Measurements from ENCODE around the gene IFNAR2.
"Not testable (repeated sequence)": the region's sequence is repeated elsewhere in the genome, so short reads cannot be mapped to it uniquely, and the experiment has no call there.

The IFNAR2 gene

DNA sequence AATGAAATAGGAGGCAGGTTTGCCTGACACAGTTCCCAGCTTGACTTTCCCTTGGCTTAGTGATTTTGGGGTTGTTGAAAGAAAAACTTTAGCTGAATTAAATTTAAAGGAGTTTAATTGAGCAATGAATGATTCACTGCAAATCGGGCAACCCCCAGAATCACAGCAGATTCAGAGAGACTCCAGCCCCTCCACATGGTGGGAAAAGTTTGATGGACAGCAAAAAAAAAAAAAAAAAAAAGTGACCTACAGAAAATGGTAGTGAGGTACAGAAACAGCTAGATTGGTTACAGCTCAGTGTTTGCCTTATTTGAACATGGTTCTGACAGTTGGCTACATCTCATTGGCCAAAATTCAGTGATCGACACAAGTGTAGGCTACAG, 12.6 kb upstream of the IFNAR2 start:
- no peak for DNase-seq

DNA sequence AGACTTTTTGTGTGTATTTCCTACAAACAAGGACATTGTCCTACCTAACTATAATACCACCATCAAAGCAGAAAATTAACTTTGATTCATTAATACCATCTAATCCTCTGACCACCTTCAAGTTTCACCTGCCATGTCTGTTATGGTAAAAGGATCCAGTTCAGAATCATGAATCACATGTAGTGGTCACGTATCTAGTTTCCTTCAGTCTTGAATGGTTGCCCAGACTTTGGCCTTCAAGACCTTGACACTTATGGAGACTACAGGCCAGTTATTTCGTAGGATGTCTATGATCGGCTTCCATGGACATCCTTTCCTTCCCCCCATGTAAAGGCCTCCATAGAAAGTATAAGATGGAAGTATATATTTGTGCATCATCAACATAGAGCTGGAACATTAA, 10.4 kb upstream of the IFNAR2 start:
- no peak for DNase-seq

DNA sequence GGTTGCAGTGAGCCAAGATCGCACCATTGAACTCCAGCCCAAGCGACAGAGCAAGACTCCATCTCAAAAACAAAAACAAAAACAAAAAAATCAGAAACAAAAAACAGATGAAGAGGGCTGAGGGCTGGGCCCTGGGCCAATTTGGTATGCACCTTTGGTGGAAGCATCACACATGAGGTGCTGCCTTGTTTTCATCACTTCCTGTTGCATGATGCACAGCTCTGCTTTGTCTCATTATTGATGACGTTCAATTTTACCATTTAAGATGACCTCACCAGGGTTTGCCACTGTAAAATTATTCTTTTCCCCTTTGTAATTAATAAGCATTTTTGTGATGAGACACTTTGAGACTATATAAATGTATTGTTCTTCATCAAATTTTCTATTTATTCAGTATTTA, 9.8 kb upstream of the IFNAR2 start:
- no peak for DNase-seq

DNA sequence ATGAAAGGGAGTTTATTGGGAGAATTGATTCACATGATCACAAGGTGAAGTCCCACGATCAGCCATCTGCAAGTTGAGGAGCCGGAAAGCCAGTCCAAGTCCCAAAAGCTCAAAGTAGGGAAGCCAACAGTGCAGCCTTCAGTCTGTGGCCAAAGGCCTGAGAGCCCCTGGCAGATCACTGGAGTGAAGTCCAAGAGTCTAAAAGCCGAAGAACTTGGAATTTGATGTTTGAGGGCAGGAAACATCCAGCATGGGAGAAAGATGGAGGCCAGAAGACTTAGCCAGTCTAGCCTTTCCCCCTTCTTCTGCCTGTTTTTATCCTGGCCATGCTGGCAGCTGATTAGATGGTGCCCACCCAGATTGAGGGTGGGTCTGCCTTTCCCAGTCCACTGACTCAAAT, 4.4 kb upstream of the IFNAR2 start:
- not testable (repeated sequence) for DNase-seq

DNA sequence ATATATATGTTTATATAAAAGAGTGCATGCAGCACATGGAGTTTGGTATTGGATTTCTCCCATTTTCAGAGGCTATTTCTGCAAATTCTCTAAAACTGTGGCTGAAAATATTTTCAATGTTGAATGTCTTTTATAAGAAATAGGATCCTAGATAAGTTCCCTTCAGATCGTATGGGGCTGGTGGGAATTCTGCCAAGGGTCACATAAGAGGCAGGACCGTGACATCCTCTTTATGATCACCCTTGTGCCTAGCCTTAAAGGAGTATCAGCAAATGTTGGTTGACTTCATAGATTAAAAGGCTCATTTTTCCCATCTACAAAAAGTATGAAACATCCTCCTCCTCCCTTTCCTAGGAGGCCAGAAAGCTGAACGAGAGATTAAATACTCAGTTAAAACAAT, 1.3 kb upstream of the IFNAR2 start:
- DNase-seq: no peak

DNA sequence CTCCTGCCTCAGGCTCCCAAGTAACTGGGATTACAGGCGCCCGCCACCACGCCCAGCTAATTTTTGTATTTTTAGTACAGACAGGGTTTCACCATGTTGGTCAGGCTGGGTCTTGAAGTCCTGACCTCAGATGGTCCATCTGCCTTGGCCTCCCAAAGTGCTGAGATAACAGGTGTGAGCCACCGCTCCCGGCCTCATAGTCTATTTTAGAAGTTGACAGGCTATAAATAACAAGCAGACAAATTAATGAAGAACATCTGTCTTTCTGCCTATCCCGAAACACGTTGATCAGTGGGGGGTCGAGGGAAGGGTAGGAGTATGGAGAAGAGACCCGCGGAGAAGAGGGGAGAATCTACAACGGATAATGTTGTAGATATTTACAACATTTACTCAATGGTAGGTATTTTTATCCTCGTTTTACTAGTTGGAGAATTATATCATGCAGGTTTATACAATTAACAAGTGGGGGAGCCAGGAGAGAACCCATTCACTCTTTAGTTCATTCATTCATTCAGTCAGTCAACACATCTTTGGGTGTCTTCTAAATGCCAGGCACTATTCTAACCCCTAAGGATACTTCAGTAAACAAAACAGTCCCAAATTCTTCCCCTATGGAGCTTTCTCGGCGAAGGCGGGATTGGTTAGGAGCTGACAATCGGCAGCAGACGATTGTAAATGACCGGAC, 497 bp upstream of the IFNAR2 start:
- DNase-seq: peak; percentile 64

DNA sequence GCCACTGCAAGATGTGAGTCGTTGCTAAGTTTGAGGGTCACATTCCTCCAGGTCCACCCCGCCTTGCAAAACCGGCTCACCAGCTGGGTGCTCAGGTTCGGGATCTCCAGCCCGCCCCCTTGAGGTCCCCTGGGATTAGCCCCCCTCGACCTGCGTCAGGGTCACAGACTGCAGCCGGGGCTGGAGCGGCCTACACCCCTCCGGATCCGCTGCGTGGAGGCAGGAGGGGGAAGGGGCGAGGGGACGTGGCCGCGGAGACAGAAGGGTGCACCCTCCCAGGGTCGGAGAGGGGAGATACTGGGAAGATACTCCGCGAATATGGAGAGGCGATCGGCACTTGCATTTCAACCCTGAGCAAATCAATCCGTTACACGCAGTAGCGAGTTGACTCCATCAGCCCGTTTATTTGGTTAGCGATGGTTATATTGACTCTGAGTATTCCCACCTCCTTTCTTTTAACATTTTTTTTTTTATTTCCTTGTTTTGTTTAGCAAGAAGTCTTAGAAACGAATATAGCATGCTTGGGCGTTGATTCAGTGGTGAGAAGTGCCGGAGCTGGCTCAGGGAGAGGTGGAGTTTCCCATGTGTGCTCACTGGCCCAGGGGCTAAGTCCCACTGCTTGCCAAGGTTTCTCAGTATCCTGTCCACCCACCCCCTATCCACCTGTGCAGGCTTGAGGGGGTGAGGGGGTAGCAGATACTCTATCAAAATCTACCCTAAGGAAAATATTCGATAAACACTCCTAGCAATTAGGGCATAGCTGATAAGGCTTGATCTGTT, 997 bp downstream of the IFNAR2 start:
- no peak for DNase-seq

DNA sequence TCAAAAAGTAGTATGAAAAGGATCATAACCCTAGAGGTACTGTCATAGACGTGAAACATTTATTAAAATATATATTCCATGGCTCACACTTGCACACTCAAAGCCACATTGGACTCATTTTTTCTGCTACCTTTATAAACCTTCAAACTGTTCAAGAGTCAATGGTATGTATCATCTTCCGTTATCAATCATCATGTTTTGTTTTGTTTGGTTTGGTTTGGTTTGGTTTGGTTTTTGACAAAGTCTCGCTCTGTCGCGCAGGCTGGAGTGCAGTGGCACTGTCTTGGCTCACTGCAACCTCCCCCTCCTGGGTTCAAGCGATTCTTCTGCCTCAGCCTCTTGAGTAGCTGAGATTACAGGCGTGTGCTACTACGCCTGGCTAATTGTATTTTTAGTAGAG, 1.8 kb downstream of the IFNAR2 start:
- no peak for DNase-seq

DNA sequence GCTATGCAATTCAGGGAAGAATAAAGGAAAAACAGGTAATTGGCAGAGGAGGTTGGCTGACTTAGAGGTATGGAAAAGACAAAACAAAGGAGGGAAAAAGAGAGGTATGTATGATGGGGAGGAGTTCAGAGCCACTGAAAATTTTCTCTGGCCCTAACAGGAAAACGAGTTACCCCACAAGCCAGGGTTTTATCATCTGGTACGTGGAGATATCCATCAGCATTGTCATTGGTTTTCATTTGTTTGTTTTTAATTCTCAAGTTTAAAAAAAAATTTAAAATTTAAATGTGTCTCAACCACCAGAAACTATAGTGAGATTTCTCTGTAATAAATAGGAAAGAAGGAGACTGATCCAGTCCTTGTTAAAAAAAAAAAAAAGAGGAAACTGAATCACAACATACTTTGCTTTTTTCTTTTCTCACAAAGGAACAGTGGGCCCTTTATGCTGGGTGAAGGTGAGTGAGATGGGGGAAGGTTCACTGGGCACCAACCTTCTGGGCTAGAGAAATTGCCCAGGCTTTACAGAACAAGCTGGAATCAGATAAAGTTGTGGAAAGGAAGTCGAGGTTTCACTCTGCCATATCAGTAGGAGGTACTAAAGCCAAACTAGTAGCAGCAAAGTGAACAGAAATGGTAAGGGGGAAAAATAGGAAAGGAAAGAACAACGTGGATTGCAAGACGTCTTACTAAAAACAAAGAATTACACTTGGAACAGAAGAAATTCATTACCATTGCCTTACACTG, 2.7 kb downstream of the IFNAR2 start:
- DNase-seq: no peak

DNA sequence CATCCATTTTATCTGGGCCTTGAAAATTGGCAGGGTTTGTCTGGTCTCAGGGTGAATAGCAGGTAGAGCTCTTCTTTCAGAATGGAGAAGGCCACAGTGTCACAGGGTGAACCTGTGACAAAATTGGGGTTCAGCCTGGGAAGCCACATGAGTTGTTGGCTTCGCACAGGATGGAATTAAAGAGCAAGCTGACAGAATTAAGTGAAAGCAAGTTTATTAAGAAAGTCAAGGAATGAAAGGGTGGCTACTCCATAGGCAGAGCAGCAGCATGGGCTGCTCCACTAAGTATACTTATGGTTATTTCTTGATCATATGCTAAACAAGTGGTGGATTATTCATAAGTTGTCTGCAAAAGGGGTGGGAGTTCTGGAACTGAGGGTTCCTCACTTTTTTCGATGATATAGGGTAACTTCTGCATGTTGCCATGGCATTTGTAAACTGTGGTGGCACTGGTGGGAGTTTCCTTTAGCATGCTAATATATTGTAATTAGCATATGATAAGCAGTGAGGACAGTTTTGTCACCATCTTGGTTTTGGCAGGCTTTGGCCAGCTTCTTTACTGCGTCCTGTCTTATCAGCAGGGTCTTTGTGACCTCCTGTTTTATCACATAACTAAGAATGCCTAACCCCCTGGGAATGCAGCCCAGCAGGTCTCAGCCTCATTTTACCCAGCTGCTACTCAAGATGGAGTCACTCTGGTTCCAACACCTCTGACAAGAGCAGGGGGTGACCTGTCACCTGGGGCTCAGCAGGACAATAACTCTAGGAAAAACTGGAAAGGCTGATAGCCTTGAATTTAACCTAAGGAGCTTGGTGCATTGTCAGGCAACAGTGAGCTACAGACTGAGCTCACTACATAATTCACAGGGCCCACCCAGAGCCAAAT, 5.1 kb downstream of the IFNAR2 start:
- DNase-seq: no peak

DNA sequence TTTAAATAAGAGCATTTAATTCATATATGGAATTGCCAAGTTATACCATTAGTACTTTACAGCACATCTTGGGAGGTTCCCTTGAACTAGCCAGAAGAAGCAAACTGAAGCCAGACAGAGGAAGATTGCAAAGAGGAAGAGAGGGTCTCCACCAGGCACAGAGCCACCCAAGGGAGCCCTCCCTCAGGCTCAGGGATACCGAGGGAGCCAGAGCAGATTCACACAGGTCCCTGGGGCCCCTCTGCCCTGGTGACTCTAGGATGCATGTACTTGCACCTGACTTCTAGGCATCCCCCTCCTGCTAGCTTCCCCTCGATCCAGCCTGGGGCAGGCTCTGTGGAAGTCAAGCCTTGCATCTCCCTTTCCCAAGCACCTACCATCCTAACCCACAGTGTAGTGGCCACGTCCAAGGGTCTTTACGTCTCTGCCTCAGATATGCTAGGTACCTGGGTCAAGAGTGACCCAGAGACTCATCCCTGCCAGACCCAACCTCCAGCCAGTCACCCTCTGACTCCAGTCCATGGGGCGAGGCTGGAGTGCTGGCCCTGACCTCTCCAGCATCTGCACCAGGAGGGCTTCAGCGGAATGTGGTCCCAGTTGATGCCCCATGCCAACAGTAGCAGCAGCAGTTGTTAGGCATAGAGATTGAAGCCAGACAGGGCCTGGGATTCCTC, 6.4 kb downstream of the IFNAR2 start:
- no peak for DNase-seq

DNA sequence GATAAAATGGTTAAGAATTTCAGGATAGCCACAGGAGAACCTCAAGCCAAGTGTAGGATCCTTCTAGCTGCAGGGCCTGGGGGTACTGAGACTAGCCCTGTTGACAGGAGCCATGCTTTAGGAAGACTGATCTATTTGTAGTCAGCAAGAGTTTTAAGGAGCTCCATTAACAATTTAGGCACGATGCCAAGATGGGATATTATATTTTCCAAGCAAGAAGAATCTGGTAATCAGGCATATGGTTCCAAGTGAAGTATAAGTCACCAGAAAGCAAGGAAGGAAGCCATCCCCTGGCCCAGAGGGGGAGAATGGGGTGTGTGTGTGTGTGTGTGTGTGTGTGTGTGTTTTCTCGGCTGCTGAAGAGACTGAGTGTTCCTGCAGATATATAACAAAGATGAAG, 7.0 kb downstream of the IFNAR2 start:
- DNase-seq: no peak

DNA sequence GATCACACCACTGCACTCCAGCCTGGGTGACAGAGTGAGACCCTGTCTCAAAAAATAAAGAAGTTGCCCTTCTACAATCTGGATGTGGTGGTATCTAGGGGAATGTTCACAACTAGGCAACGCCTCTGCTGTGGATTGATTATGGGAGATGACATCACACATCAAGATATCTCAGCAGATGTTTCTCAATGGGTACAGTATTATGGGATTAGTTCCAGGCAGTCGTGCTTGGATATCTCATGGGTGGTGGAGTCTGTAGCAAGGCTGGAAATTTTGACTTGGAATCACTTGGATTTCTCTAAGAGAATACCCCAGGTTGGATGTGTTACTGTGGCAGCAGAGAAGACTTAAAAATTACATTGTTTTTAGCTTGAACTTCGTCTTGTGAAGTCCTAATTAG, 7.7 kb downstream of the IFNAR2 start:
- DNase-seq: no peak

DNA sequence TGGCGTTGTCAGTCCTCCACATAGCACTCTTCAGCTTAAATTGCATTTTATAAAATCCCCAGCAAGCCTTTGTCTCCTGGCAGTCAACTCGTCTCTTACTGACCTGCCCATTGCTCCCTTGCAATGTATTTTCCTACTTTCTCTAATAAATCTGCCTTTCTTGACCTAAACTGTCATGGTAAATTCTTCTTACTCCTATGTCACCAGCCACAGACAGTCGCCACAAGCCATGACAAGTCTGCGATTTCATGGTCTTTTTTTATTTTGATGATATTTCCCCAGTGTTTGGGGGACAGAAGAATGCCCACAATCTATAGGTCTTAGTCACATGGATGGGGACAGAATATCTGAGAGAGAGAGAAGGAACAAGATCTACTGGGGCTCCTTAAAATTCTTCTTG, 8.4 kb downstream of the IFNAR2 start:
- no peak for DNase-seq

DNA sequence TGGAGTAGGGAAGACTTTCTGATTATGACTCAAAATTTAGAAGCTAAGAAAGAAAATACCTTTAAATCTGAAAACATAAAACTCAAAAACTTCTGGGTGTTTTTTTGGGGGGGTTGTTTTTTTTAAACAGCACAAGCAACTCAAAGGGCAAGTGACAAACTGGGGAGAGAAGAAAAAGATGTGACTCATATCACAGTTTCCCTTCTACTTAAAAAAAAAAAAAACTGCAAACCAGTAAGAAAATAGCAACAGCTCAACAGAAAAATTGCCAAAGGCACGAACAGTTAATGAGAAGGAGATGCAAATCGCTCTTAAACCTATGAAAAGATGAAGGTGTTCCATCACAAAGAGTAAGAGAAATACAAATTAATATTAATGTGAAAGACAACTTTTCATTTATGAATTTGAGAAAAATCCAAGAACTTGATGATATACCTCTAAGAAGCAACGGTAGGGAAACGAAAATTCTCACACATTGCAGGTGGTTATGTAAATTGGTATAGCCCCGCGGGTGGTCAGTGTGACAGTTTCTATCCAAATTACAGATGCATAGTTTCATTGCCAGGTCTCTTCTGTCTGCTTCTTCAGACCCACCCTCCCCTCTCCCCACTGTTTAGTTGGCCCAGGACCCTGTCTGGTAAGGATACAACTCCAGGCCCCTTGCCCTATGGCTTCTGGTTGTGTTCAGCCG, 9.0 kb downstream of the IFNAR2 start:
- DNase-seq: no peak

DNA sequence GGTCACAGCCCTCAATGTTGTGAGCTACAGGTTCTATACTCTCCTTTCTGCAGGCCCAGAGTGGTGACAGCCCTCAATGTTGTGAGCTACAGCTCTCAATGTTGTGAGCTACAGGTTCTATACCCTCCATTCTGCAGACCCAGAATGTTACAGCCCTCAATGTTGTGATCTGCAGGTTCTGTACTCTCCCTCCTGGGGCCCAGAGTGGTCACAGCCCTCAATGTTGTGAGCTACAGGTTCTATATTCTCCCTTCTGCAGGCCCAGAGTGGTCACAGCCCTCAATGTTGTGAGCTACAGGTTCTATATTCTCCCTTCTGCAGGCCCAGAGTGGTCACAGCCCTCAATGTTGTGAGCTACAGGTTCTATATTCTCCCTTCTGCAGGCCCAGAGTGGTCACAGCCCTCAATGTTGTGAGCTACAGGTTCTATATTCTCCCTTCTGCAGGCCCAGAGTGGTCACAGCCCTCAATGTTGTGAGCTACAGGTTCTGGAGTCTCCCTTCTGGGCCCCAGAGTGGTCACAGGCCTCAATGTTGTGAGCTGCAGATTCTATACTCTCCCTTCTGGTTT, 9.9 kb downstream of the IFNAR2 start:
- not testable (repeated sequence) for DNase-seq

DNA sequence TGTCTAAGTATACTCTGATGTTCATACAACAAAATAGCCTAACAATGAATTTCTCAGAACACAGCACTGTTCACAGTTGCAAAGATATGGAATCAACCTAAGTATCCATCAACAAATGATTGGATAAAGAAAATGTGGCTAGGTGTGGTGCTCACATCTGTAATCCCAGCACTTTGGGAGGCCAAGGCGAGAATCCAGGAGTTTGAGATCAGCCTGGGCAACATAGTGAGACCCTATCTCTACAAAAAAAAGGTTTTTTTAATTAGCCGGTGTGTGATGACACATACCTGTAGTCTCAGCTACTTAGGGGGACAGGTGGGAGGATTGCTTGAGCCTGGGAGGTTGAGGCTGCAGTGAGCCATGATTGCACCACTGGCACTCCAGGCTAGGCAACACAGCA, 10.7 kb downstream of the IFNAR2 start:
- DNase-seq: no peak

DNA sequence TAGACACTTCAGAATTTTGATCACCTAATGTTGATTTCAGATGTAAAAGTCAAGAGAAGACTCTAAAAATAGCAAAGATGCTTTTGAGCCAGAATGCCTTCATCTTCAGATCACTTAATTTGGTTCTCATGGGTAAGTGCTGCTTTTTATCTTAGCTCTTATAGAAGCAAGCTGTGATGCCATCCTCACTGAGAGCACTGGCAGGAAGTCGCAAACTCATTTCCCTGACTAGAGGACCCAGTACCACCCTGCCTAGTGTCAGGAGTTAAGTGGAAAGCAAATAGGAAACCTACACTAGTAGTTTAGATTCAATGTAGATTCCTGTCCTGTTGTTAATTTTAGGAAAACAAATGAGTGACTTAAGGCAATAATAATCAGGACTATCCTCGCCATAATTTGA, 12.1 kb downstream of the IFNAR2 start:
- DNase-seq: no peak

DNA sequence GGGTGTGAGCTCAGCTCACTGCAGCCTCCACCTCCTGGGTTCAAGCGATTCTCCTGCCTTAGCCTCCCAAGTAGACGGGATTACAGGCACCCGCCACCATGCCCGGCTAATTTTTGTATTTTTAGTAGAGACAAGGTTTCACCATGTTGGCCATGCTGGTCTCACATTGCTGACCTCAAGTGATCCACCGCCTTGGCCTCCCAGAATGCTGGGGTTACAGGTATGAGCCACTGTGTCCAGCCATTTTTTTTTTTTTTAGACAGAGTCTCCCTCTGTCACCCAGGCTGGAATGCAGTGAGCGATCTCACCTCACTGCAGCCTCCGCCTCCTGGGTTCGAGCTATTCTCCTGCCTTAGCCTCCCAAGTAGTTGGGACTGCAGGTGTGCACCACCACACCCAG, 13.1 kb downstream of the IFNAR2 start:
- not testable (repeated sequence) for DNase-seq

DNA sequence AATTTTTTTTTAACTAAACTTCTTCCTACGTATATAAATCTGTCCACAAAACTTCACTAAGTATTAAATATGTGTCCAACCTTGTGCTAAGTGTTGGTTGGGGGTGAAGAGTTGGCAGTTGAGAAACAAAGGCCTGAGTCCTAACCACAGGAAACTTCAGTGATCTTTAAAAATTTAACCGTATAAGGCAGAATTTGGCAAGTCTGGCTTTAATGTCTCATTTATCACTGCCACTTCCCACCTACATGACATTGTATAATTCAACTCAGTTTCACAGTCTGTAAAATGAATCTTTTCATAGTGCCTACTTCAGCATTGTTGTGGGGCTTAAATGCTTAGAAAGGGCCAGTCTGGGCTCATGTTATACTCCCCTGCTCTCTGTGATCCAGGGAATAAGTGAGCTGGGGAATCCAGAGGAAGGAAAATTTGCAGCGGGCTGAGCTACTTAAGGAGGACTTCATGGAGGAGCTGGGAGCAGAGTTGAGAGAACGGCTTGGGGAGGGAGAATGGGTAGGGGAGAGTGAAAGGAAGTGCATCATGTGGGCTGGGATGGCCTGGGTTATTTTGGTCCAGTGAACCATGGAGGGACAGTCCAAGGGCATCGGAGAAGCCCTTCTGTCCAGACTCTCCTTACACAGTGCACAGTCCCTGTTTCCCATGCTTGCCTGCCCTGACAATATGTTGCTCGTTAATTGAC, 14.5 kb downstream of the IFNAR2 start:
- no peak for DNase-seq

DNA sequence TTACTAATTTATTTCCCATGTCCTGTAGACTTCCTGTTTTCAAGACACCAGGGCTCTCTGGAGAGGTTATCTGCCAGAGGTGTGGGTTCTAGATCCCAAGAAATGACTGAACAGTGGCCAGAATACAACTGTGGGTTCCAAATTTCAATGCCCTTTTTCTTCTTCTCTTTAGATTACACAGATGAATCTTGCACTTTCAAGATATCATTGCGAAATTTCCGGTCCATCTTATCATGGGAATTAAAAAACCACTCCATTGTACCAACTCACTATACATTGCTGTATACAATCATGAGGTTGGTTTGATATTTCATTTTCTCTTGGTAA, 15.0 kb downstream of the IFNAR2 start:
- no peak for DNase-seq

Data from DMS 273 treated with DMSO at 0.1 percent for 48 hours (cell line).